ENCODE data around the gene CDC42EP1. TPM values are rescaled to one million over a fixed set of nuclear protein-coding genes. Genes with fewer than 3 reads are reported as not detected.

CDC42EP1 gene
- polyA plus RNA-seq, 1 donor = 50.3 TPM

DNA sequence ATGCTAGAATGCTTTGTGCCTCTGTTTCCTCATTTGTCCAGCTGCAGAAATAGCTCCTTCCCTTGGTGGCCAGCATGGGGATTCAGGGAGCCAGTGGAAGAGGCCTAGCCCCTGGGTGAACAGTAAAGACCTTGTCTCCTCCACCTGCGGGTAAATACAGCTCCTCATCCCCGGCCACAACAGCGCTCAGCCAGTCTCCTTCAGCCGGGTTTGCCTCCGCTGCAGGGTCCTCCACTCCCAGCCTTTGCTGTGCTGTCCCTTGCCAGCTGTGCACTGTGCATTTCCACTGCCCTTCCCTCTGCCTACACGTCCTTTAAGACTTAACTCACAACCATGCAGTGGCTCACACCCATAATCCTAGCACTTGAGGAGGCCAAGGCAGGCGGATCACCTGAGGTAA is 1.5 kb upstream of the CDC42EP1 start:
- DNase-seq = no peak
- Histone ChIP-seq H3K36me3 (ENCODE audit: control insufficient read depth, insufficient read depth, low read length) (peaks cover 4% of the 10 kb centered on the region), H3K4me3 (ENCODE audit: low read length) (no peak overlapping the region), H3K27ac (ENCODE audit: low read length) (no peak overlapping the region), H3K4me1 (ENCODE audit: control insufficient read depth, insufficient read depth, low read length) (peaks cover 45% of the 10 kb centered on the region), H3K27me3 (ENCODE audit: control insufficient read depth, insufficient read depth, low read length) (no peaks in the 10 kb centered on the region), H3K9me3 (ENCODE audit: control insufficient read depth, low read depth, low read length) (no peaks in the 10 kb centered on the region)
- WGBS (ENCODE audit: insufficient coverage, low lambda C conversion rate) = no CpG with 5 or more reads among the region's 7 CpGs

DNA sequence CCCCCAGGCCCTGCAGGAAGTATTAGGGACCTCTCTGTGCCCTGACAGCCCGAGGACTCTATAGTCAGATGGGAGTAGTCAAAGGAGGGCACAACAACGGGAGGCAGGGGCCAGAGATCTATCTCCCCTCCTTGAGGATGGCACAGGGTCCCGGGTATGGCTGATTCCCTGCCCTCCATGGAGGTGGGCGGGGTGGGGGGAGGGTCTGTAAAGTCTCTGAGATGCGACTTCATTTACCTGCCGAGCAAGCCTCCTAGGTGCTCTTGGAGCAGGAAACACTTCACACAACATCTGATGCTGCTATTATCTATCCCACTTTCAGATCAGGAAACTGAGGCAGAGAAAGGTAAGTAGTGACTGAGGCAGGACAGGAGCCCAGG is 769 bp upstream of the CDC42EP1 start:
- Histone ChIP-seq H3K36me3 (ENCODE audit: control insufficient read depth, insufficient read depth, low read length) (peaks cover 7% of the 10 kb centered on the region), H3K4me1 (ENCODE audit: control insufficient read depth, insufficient read depth, low read length) (peaks cover 52% of the 10 kb centered on the region), H3K27ac (ENCODE audit: low read length) (peak overlapping the region; percentile 73), H3K27me3 (ENCODE audit: control insufficient read depth, insufficient read depth, low read length) (no peaks in the 10 kb centered on the region), H3K4me3 (ENCODE audit: low read length) (peak overlapping the region; percentile 39), H3K9me3 (ENCODE audit: control insufficient read depth, low read depth, low read length) (no peaks in the 10 kb centered on the region)
- peak in 1 of 2 donors; percentile 5 for DNase-seq
- no CpG with 5 or more reads among the region's 6 CpGs for WGBS (ENCODE audit: insufficient coverage, low lambda C conversion rate)

DNA sequence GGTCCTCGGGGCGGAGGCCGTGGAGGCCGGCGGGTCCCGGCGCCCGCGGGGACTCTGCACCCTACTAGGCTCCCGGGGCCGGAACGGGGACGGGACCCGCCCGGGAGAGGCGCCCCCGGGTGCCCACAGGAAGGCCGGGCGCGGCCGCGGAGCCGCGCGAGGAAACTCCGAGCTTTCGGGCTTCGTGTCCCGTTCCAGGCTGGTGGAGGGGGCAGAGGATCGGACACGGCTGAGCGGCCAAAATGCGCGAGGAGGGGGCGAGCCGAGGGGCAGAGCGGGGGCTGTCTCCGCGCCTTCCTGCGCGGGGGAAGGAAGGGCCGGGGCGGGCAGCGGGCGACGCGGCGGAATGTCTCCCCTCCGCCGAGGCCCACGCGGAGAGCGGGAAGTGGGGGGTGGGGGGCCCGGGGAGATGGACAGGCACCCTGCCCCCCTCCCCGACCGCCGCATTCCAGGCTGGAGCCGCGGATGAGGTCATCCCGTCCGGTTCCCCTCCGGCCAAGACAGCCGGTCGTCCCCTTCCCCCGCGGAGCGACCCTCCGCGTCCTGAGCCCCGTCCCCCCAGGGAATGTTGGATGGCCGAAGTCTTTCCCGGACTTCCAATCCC is 430 bp downstream of the CDC42EP1 start:
- H3K4me1 ChIP-seq (ENCODE audit: control insufficient read depth, insufficient read depth, low read length) = peaks cover 48% of the 10 kb centered on the region
- H3K4me3 ChIP-seq (ENCODE audit: low read length) = peak overlapping the region; percentile 92
- peak overlapping the region; percentile 88 for H3K27ac ChIP-seq (ENCODE audit: low read length)
- H3K27me3 ChIP-seq (ENCODE audit: control insufficient read depth, insufficient read depth, low read length) = no peaks in the 10 kb centered on the region
- DNase-seq = peak in 1 of 2 donors; percentile 60
- H3K36me3 ChIP-seq (ENCODE audit: control insufficient read depth, insufficient read depth, low read length) = peaks cover 11% of the 10 kb centered on the region
- H3K9me3 ChIP-seq (ENCODE audit: control insufficient read depth, low read depth, low read length) = no peaks in the 10 kb centered on the region
- no CpG with 5 or more reads among the region's 72 CpGs for WGBS (ENCODE audit: insufficient coverage, low lambda C conversion rate)

DNA sequence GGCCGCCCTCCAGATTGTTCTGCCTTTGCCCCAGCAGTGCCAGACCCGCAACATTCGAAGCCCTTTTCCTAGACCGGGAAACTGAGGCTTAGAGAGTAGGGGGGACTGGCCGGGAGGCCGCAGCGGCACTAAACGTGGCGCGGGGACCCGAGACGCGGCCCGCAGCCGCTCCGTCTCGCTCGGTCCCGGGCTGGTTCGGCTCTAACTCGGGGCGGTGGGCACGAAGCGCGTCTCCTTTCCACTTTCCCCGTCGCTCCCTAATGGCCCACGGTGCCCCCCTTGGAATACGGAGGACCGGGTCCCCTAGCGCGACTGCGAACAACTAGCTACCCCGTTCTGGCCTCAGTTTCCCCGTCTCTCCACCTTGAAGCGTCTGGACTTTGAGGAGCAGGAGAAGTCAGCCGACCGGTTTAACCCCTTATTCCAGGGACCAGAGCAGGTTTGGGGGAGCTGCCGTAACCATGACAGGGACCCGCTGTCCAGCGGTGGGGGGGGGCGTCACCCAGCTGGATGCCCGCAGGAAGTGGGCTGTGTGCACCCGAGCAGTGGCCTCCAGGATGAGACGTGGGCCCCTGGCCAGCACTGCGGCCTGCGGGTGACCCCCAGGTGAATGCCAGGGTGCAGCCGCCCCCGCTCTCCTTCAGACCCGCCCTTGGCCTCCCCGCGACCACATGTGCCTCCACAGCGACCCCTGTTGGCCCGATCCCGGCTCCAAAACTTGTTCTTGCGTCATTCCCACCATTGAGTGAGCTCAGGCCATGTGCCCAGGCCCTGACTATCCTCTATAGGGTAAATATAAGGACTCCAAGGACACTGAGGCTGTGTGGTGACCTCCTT is 1.1 kb downstream of the CDC42EP1 start:
- WGBS (ENCODE audit: insufficient coverage, low lambda C conversion rate) = no CpG with 5 or more reads among the region's 56 CpGs

DNA sequence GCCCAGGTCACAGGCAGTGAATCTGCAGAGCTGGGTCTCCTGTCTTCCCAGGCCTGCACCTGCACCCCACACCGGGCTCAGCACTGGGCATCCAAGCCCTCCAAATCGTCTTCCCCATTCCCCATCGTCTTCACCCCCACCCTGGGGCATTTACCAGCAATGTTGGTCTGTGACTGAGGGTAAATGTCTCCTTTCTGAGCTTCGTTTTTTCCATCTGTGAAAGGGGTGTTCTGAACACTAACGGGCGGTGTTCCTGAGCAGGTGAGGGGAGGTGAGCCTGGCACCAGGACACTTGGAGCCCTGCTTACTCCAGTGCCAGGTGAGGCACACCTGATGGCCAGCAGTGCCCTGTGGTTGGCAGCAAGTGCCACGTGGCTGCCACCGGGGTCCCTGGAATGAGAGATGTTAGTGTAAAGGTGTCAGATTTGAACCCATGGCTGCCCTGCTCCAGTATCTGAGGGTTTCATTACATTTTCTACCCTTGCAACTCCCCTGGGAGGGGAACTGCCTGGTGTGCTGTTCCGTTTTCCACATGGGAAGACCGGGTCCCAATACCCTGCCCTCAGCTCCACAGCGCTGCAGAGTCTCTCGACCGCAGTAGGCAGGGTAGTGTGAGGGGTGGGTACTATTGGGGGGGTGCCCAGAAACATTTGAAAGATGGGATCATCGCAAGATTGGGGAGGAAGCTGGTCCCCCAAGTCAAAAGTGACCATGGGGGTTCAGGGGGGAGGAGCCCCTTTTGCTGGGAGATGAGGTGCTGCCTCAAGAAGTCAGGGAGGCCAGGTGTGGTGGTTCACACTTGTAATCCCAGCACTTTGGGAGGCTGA is 2.0 kb downstream of the CDC42EP1 start:
- H3K4me3 ChIP-seq (ENCODE audit: low read length) = peak overlapping the region; percentile 92

More for the DNA sequence above, 1.1 kb downstream of the CDC42EP1 start:
- H3K9me3 ChIP-seq (ENCODE audit: control insufficient read depth, low read depth, low read length) = no peaks in the 10 kb centered on the region
- peaks cover 18% of the 10 kb centered on the region for H3K36me3 ChIP-seq (ENCODE audit: control insufficient read depth, insufficient read depth, low read length)
- H3K27ac ChIP-seq (ENCODE audit: low read length) = peak overlapping the region; percentile 88
- peak overlapping the region; percentile 92 for H3K4me3 ChIP-seq (ENCODE audit: low read length)
- peak; percentile 94 for DNase-seq
- H3K4me1 ChIP-seq (ENCODE audit: control insufficient read depth, insufficient read depth, low read length) = peaks cover 47% of the 10 kb centered on the region
- H3K27me3 ChIP-seq (ENCODE audit: control insufficient read depth, insufficient read depth, low read length) = no peaks in the 10 kb centered on the region

DNA sequence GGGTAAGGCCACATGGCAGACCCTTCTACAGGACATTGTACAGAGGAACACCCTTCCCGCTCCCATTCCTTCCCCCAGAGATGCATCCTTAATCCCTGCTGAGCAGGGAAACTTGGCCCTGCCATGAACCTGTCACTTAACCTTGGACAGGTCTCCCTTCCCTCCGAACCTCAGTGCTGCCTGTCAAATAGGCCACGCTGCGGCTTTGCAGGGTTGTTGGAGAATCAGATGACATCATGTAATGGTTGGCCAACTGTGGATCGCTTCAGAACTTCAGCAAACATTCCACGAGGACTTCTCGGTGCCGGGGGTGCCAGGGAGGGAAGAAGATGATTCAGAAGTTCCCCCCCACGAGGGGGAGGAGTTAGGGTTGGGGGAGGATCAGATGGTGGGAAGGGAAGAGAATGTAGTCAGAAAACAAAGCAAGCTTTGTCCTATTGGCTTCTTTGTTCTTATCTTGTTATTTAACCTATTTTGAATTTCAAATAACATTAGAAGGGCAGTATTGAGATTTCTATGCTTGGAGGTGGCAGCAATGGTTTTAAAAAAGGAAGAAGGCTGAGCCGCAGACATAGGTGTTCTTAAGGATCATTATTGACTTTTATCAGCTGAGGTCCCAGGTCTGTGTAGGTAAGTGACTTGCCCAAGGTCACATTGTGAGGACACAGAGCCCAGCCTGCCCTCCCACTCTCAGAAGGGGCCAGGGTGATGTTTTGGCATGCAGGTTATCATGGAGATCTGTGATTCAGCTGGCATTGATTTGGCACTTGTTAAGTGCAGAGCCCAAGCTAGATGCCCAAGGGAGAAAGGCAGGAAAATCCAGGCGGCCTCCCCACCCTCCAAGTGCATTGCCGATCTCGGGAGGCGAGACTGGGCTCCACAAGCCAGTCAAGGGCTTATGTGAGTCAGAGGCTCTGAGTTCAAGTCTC is 3.1 kb downstream of the CDC42EP1 start:
- Histone ChIP-seq H3K4me3 (ENCODE audit: low read length) (no peak overlapping the region), H3K27me3 (ENCODE audit: control insufficient read depth, insufficient read depth, low read length) (no peaks in the 10 kb centered on the region), H3K9me3 (ENCODE audit: control insufficient read depth, low read depth, low read length) (no peaks in the 10 kb centered on the region), H3K36me3 (ENCODE audit: control insufficient read depth, insufficient read depth, low read length) (peaks cover 37% of the 10 kb centered on the region), H3K27ac (ENCODE audit: low read length) (peak overlapping the region; percentile 56), H3K4me1 (ENCODE audit: control insufficient read depth, insufficient read depth, low read length) (peaks cover 53% of the 10 kb centered on the region)
- DNase-seq = peak in 1 of 2 donors; percentile 77
- WGBS (ENCODE audit: insufficient coverage, low lambda C conversion rate) = 20% methylated on average over 1 of the region's 14 CpGs

More for the DNA sequence above, 2.0 kb downstream of the CDC42EP1 start:
- Histone ChIP-seq H3K27ac (ENCODE audit: low read length) (peak overlapping the region; percentile 88), H3K4me1 (ENCODE audit: control insufficient read depth, insufficient read depth, low read length) (peaks cover 46% of the 10 kb centered on the region), H3K36me3 (ENCODE audit: control insufficient read depth, insufficient read depth, low read length) (peaks cover 27% of the 10 kb centered on the region), H3K27me3 (ENCODE audit: control insufficient read depth, insufficient read depth, low read length) (no peaks in the 10 kb centered on the region), H3K9me3 (ENCODE audit: control insufficient read depth, low read depth, low read length) (no peaks in the 10 kb centered on the region)
- peak in 1 of 2 donors; percentile 6 for DNase-seq
- WGBS (ENCODE audit: insufficient coverage, low lambda C conversion rate) = no CpG with 5 or more reads among the region's 14 CpGs

DNA sequence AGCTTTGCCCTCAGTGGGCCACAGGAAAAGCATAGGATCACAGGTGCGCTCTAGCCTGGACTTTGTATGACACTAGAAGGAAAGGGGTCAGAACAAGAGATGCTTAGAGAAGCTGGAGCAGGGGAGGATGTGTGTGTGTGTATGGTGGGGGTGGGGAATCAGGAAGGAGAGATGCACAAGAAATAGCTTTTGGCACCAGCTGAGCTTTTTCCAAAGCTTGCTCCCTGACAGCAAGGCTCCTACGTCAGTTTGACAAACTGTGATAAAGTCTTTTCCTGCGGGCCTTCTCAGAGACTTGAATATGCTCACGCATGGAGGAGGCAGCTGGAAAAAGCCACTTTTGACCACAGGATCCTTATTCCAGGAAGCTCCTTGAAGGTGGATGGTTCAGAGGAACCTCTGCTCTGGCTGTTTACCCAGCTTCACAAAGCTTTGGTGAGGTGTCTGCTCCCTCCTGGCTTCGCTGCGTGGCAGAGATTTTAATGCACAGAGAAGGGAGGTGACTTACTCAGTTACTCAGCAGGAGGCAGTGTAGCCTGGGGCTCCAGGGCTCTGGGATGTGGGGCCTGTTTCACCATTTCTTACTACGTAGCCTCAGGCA is 3.9 kb downstream of the CDC42EP1 start:
- no peaks in the 10 kb centered on the region for H3K27me3 ChIP-seq (ENCODE audit: control insufficient read depth, insufficient read depth, low read length)
- peak overlapping the region; percentile 56 for H3K27ac ChIP-seq (ENCODE audit: low read length)
- WGBS (ENCODE audit: insufficient coverage, low lambda C conversion rate) = no CpG with 5 or more reads among the region's 7 CpGs
- H3K4me1 ChIP-seq (ENCODE audit: control insufficient read depth, insufficient read depth, low read length) = peaks cover 61% of the 10 kb centered on the region
- H3K36me3 ChIP-seq (ENCODE audit: control insufficient read depth, insufficient read depth, low read length) = peaks cover 45% of the 10 kb centered on the region
- no peaks in the 10 kb centered on the region for H3K9me3 ChIP-seq (ENCODE audit: control insufficient read depth, low read depth, low read length)
- DNase-seq = peak in 1 of 2 donors; percentile 32
- no peak overlapping the region for H3K4me3 ChIP-seq (ENCODE audit: low read length)

DNA sequence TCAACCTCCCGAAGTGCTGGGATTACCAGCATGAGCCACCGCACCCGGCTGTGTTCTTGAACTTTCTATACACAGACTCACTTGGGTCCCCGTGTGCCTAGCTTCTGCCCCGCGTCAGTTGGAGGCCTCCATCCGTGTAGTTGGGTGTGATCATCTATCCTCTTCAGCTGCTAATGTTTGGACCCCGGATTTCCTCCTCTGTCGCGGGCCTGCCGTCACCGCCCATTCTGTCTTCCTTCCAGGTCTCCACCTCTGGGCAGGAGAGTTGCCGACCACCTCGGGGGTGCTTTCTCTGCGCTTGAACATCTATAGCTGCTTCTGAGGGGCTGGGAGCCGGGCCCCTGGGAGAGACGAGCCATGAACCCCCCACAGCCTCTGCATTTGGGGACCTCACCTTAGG is 5.5 kb downstream of the CDC42EP1 start:
- Histone ChIP-seq H3K4me1 (ENCODE audit: control insufficient read depth, insufficient read depth, low read length) (peaks cover 71% of the 10 kb centered on the region), H3K4me3 (ENCODE audit: low read length) (no peak overlapping the region), H3K36me3 (ENCODE audit: control insufficient read depth, insufficient read depth, low read length) (peaks cover 61% of the 10 kb centered on the region), H3K27ac (ENCODE audit: low read length) (no peak overlapping the region), H3K27me3 (ENCODE audit: control insufficient read depth, insufficient read depth, low read length) (no peaks in the 10 kb centered on the region), H3K9me3 (ENCODE audit: control insufficient read depth, low read depth, low read length) (no peaks in the 10 kb centered on the region)
- DNase-seq = no peak
- no CpG with 5 or more reads among the region's 17 CpGs for WGBS (ENCODE audit: insufficient coverage, low lambda C conversion rate)

DNA sequence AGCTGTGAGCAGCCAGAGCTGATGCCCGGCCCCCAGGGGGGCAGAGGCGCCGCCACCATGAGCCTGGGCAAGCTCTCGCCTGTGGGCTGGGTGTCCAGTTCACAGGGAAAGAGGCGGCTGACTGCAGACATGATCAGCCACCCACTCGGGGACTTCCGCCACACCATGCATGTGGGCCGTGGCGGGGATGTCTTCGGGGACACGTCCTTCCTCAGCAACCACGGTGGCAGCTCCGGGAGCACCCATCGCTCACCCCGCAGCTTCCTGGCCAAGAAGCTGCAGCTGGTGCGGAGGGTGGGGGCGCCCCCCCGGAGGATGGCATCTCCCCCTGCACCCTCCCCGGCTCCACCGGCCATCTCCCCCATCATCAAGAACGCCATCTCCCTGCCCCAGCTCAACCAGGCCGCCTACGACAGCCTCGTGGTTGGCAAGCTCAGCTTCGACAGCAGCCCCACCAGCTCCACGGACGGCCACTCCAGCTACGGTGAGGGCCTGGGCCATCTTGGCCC is 6.1 kb downstream of the CDC42EP1 start:
- H3K4me3 ChIP-seq (ENCODE audit: low read length) = no peak overlapping the region
- H3K36me3 ChIP-seq (ENCODE audit: control insufficient read depth, insufficient read depth, low read length) = peaks cover 66% of the 10 kb centered on the region
- H3K27ac ChIP-seq (ENCODE audit: low read length) = no peak overlapping the region
- H3K27me3 ChIP-seq (ENCODE audit: control insufficient read depth, insufficient read depth, low read length) = no peaks in the 10 kb centered on the region
- DNase-seq = no peak
- no peaks in the 10 kb centered on the region for H3K9me3 ChIP-seq (ENCODE audit: control insufficient read depth, low read depth, low read length)
- WGBS (ENCODE audit: insufficient coverage, low lambda C conversion rate) = no CpG with 5 or more reads among the region's 28 CpGs
- peaks cover 77% of the 10 kb centered on the region for H3K4me1 ChIP-seq (ENCODE audit: control insufficient read depth, insufficient read depth, low read length)

Data from large intestine (tissue), 3 donors.